GM12864 (cell line): ENCODE results near the gene ERC1.

Experiments used
- DNase-seq: peaks from one replicate; pipeline ENCODE4 v3.0.0-alpha.2; 2011; ENCODE audit warnings: low read depth
- H3K4me3 ChIP-seq: 2 replicates; pipeline ENCODE4 v1.5.1; 2011; ENCODE audit warnings: mild to moderate bottlenecking, low read depth, low read length, control low read depth
- TF ChIP-seq, protein P1 (sequence below): IDR thresholded peaks from 2 replicates; pipeline ENCODE4 v1.5.1; 2011; ENCODE audit warnings: low read depth, mild to moderate bottlenecking, moderate library complexity, low read length, control low read depth, inconsistent platforms; ENCODE audit errors: missing control alignments

The ERC1 gene

GRCh38 chr12:1479645-1480044, 488.6 kb downstream of the ERC1 start:
- no peak for DNase-seq
- TF ChIP-seq, protein P1, sequence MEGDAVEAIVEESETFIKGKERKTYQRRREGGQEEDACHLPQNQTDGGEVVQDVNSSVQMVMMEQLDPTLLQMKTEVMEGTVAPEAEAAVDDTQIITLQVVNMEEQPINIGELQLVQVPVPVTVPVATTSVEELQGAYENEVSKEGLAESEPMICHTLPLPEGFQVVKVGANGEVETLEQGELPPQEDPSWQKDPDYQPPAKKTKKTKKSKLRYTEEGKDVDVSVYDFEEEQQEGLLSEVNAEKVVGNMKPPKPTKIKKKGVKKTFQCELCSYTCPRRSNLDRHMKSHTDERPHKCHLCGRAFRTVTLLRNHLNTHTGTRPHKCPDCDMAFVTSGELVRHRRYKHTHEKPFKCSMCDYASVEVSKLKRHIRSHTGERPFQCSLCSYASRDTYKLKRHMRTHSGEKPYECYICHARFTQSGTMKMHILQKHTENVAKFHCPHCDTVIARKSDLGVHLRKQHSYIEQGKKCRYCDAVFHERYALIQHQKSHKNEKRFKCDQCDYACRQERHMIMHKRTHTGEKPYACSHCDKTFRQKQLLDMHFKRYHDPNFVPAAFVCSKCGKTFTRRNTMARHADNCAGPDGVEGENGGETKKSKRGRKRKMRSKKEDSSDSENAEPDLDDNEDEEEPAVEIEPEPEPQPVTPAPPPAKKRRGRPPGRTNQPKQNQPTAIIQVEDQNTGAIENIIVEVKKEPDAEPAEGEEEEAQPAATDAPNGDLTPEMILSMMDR = no peak
- no peak overlapping the region for H3K4me3 ChIP-seq

DNA sequence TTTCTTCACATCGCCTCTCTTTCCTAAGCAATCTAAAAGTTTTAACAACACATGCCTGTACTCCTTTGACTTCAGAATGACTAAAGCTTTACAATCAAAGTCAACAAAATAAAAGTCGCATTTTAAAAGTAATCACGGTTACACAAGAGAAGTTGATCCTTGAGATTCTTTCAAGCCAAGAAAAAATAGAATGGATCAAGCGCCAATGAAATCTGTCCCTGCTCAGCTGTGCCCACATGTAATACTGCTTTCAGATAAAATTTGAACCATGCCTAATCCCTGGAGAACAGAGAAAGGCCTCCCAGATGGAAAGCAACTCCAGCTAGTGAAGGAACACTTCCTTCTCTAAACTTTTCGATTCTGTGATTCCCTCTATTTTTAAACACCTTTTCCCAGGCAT, 490.3 kb downstream of the ERC1 start:
- H3K4me3 ChIP-seq = no peak overlapping the region
- TF ChIP-seq, protein P1 = no peak
- no peak for DNase-seq

- DNase-seq = no peak
- TF ChIP-seq, protein P1 = no peak
- H3K4me3 ChIP-seq = no peak overlapping the region
Measured at GRCh38 chr12:1481906-1482305, 490.9 kb downstream of the ERC1 start.

DNA sequence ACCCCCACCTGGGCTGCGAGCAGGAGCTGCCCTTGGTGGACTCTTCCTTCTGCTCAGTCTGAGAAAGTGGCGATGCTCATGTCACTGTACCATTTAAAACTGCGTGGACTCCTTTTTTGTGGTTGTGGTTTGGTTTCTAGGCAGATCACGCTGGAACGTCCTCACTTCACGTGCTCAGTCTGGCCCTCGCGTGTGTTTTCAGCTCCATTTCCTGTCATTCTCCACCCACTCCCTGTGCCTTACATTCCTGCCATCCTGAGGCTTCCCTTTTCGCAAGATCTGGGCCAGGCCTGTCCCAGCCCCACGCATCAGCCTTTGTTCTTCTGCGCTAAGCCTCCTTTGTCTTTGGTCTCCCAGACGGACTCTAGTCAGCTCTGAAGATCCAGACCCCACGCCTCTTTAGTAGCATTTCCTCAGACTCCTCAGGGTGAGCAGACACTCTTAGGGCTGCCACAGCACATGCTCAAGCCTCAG, 497.9 kb downstream of the ERC1 start:
- TF ChIP-seq, protein P1 = no peak
- no peak for DNase-seq
- H3K4me3 ChIP-seq = no peak overlapping the region

DNA sequence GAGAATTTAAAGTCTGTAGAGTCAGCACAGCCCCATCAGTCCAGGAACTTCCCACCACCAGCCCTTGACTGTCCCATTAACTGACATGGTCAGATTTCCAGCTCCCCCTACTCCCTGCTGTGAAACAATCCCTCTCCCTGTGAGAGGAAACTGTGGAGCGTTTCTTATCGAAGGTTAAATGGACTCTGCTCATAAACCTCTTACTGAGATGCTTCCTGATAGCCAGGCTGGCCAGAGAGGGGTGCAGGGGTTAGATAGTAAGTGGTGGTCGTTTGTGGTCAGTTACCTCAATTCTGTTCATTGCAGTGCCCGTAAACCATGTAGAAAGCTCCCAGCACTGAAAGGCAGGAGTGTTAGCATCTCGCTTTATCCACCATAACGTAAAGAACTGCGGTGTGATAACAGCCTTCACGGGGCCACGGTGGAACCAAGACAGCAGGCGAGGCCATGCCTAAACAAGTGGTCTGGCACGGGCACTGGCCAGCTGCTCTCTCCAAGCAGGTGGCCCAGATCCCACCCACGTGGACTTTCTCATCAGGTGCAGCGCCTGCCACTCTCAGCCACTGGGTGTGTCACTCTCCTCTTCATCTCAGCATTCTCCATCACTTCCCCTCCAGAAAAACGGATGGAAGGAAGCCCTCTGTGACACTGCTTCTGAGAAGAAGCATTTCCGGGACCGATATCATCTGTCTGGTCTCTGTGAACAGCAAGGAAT, 501.1 kb downstream of the ERC1 start:
- H3K4me3 ChIP-seq = no peak overlapping the region
- TF ChIP-seq, protein P1 = no peak
- DNase-seq = no peak

- TF ChIP-seq, protein P1 = no peak
- no peak overlapping the region for H3K4me3 ChIP-seq
- DNase-seq = no peak
Measured at GRCh38 chr12:1493781-1494565, 502.9 kb downstream of the ERC1 start.

DNA sequence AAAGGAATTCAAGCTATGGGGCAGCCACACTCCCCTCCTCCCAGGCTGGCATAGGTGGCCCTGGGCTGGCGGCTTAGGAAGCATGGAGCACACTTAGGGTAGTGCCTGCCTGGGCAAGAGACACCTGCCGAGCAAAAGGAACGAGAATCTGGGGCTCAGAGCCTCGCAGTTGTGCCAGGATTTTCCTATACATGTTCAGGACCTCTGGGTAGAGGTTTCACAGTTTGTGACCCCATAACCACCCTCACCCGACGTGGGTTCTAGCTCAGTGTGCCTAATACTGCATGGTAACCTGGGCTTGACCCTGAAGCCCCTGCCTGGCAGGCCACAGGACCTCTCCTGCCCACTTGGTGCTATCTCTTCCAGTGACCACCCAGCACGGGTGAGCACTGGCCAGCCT, 503.8 kb downstream of the ERC1 start:
- no peak for DNase-seq
- H3K4me3 ChIP-seq = no peak overlapping the region
- TF ChIP-seq, protein P1 = no peak
